Measurements from ENCODE around the gene GP5. TPM values are rescaled to one million over a fixed set of nuclear protein-coding genes. Genes with fewer than 3 reads are reported as not detected.

GP5 gene
- total RNA-seq, 1 experiment from 2014 or later, result not detected

DNA sequence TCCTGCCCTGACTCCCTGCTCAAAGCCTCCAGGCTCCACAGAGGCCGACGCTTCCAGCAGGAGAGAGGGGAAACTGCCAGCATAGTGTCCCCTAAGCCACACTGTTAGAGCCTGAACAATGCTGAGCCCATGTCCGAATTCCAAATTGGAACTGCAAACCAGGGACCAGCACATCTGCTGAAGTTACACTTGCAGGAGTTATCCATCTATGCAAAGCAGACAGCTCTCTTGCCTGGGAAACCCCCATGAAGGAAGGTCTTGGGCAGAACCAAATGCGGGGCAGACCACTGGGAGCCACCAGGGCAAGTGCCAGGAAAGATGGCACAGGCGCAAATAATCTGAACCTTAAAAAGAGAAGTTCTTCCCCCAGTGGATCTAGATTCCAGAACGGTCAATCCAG, 30.1 kb downstream of the GP5 start:
- ChIA-PET CTCF (no interaction called here), POLR2A (ENCODE audit: unreplicated experiment) (interaction anchor here (0.6 kb wide), 1 partner anchor 902 kb away, joined by 7 read pairs; the partner anchor contains the start of gene XXYLT1)
- intact Hi-C loops (cut with micrococcal nuclease; ENCODE audit: unreplicated experiment), result no loop called here
- Histone ChIP-seq H3K9me3 (ENCODE audit: insufficient read depth, low read depth) (no peaks in the 10 kb centered on the region), H3K4me2 (no peak overlapping the region), H3F3A (ENCODE audit: insufficient read depth, low read depth) (no peaks in the 10 kb centered on the region; the same call in 1 of the 2 replicates), H3K79me2 (ENCODE audit: low read depth) (no peaks in the 10 kb centered on the region), H3K27me3 (ENCODE audit: insufficient read depth, low read depth) (peaks cover 63% of the 10 kb centered on the region), H3K4me1 (replicated peaks; ENCODE audit: insufficient read depth) (no peaks in the 10 kb centered on the region), H2AFZ (no peak overlapping the region), H4K20me1 (ENCODE audit: insufficient read depth) (no peaks in the 10 kb centered on the region), H3K9me2 (ENCODE audit: insufficient read depth) (no peaks in the 10 kb centered on the region), H3K4me3 (no peak overlapping the region), H3K27ac (no peak overlapping the region), H3K36me3 (ENCODE audit: low read depth) (no peaks in the 10 kb centered on the region)
- BruUV-seq (replicated peaks), result no TSS peak
- TF ChIP-seq EZH2 (IDR thresholded peaks at IDR 0.05; ENCODE audit: low read depth), result no peak
- TF ChIP-seq, protein P1, sequence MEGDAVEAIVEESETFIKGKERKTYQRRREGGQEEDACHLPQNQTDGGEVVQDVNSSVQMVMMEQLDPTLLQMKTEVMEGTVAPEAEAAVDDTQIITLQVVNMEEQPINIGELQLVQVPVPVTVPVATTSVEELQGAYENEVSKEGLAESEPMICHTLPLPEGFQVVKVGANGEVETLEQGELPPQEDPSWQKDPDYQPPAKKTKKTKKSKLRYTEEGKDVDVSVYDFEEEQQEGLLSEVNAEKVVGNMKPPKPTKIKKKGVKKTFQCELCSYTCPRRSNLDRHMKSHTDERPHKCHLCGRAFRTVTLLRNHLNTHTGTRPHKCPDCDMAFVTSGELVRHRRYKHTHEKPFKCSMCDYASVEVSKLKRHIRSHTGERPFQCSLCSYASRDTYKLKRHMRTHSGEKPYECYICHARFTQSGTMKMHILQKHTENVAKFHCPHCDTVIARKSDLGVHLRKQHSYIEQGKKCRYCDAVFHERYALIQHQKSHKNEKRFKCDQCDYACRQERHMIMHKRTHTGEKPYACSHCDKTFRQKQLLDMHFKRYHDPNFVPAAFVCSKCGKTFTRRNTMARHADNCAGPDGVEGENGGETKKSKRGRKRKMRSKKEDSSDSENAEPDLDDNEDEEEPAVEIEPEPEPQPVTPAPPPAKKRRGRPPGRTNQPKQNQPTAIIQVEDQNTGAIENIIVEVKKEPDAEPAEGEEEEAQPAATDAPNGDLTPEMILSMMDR (conservative IDR thresholded peaks at IDR 0.05), result no peak
- no peak for DNase-seq

GRCh38 chr3:194367992-194368841, 30.8 kb downstream of the GP5 start:
- DNase-seq, result no peak
- Histone ChIP-seq H3K36me3 (ENCODE audit: low read depth) (no peaks in the 10 kb centered on the region), H3K4me2 (no peak overlapping the region), H3K9me3 (ENCODE audit: insufficient read depth, low read depth) (no peaks in the 10 kb centered on the region), H3F3A (ENCODE audit: insufficient read depth, low read depth) (no peaks in the 10 kb centered on the region; the same call in 1 of the 2 replicates), H2AFZ (no peak overlapping the region), H3K4me1 (replicated peaks; ENCODE audit: insufficient read depth) (no peaks in the 10 kb centered on the region), H3K27me3 (ENCODE audit: insufficient read depth, low read depth) (peaks cover 60% of the 10 kb centered on the region), H3K79me2 (ENCODE audit: low read depth) (no peaks in the 10 kb centered on the region), H4K20me1 (ENCODE audit: insufficient read depth) (no peaks in the 10 kb centered on the region), H3K9me2 (ENCODE audit: insufficient read depth) (no peaks in the 10 kb centered on the region), H3K4me3 (no peak overlapping the region), H3K27ac (no peak overlapping the region)
- CTCF ChIA-PET, result no interaction called here
- intact Hi-C loops (cut with micrococcal nuclease; ENCODE audit: unreplicated experiment), result no loop called here
- no TSS peak for BruUV-seq (replicated peaks)
- POLR2A ChIA-PET (ENCODE audit: unreplicated experiment), result no interaction called here
- TF ChIP-seq EZH2 (IDR thresholded peaks at IDR 0.05; ENCODE audit: low read depth), result no peak
- TF ChIP-seq, protein P1 (conservative IDR thresholded peaks at IDR 0.05), result no peak

GRCh38 chr3:194365978-194366490, 33.0 kb downstream of the GP5 start:
- Histone ChIP-seq H3K9me3 (ENCODE audit: insufficient read depth, low read depth) (no peaks in the 10 kb centered on the region), H3K9me2 (ENCODE audit: insufficient read depth) (no peaks in the 10 kb centered on the region), H4K20me1 (ENCODE audit: insufficient read depth) (no peaks in the 10 kb centered on the region), H3K79me2 (ENCODE audit: low read depth) (no peaks in the 10 kb centered on the region), H3K4me2 (no peak overlapping the region), H3K27ac (no peak overlapping the region), H3K27me3 (ENCODE audit: insufficient read depth, low read depth) (peaks cover 76% of the 10 kb centered on the region), H3K4me1 (replicated peaks; ENCODE audit: insufficient read depth) (no peaks in the 10 kb centered on the region), H2AFZ (no peak overlapping the region), H3K36me3 (ENCODE audit: low read depth) (no peaks in the 10 kb centered on the region), H3K4me3 (no peak overlapping the region), H3F3A (ENCODE audit: insufficient read depth, low read depth) (no peaks in the 10 kb centered on the region; the same call in 1 of the 2 replicates)
- BruUV-seq (replicated peaks), result no TSS peak
- no peak for DNase-seq
- intact Hi-C loops (cut with micrococcal nuclease; ENCODE audit: unreplicated experiment), result no loop called here
- TF ChIP-seq EZH2 (IDR thresholded peaks at IDR 0.05; ENCODE audit: low read depth), result no peak
- TF ChIP-seq, protein P1 (conservative IDR thresholded peaks at IDR 0.05), result no peak
- POLR2A ChIA-PET (ENCODE audit: unreplicated experiment), result no interaction called here
- CTCF ChIA-PET, result no interaction called here
